Esophagus muscularis mucosa (tissue), 3 donors: ENCODE measurements around the gene CHCHD5.
A peak's percentile ranks its signal among the peaks of the same experiment; 100 is the strongest.

Experiments
- CTCF ChIP-seq, 3 experiments: fragments of 200-600 bp in 2 of 3; fragments of 450-650 bp in 1 of 3; sonication (generic) in 2 of 3; IDR thresholded peaks; one replicate each; pipeline ENCODE4 v1.5.1; 2017 to 2019; ENCODE audit warnings: antibody characterized with exemption in 3 of 3, mild to moderate bottlenecking in 2 of 3, moderate library complexity in 1 of 3
- POLR2A ChIP-seq: fragments of 450-650 bp; IDR thresholded peaks from one replicate; pipeline ENCODE4 v1.6.1; 2017; ENCODE audit warnings: antibody characterized with exemption, moderate library complexity, mild to moderate bottlenecking, low read depth
- POLR2AphosphoS5 ChIP-seq, 2 donors: sonication (generic); formaldehyde crosslinking; IDR thresholded peaks; one replicate each; pipeline ENCODE4 v1.6.1; 2017; ENCODE audit warnings: antibody characterized with exemption in 2 of 2

GRCh38 chr2:112542123-112542983 lies 42.1 kb upstream of the CHCHD5 start, which contains the start of gene POLR1B:
- TF ChIP-seq CTCF (IDR thresholded peaks at IDR 0.05) (no peak), POLR2A (no peak), POLR2AphosphoS5 (IDR thresholded peaks at IDR 0.05) (peak; percentile 63 to 64)
